Liver (tissue), 3 donors: Measurements from ENCODE around the gene BFAR.

ENCODE experiments used
- EGR1 ChIP-seq, 2 donors: IDR thresholded peaks; 2 replicates each; pipeline ENCODE4 v1.6.1; 2016 to 2018; ENCODE audit warnings: antibody characterized with exemption in 2 of 2, low read depth in 2 of 2
- FOXA1 ChIP-seq: IDR thresholded peaks from 2 replicates; pipeline ENCODE4 v1.6.1; 2016; ENCODE audit warnings: antibody characterized with exemption
- GABPA ChIP-seq, 2 donors: IDR thresholded peaks in 1 of 2; conservative IDR thresholded peaks in 1 of 2; 2 replicates each; pipeline ENCODE4 v1.6.1; 2016; ENCODE audit warnings: antibody characterized with exemption in 2 of 2, mild to moderate bottlenecking in 1 of 2, moderate library complexity in 1 of 2
- NR2F2 ChIP-seq: IDR thresholded peaks from 2 replicates; pipeline ENCODE4 v1.6.1; 2016; ENCODE audit warnings: antibody characterized with exemption
- RAD21 ChIP-seq, 2 donors: IDR thresholded peaks; 2 replicates each; pipeline ENCODE4 v1.6.1; 2016; ENCODE audit warnings: antibody characterized with exemption in 2 of 2, mild to moderate bottlenecking in 2 of 2
- TAF1 ChIP-seq: conservative IDR thresholded peaks from 2 replicates; pipeline ENCODE4 v1.6.1; 2016; ENCODE audit warnings: antibody characterized with exemption, mild to moderate bottlenecking
- YY1 ChIP-seq: IDR thresholded peaks from 2 replicates; pipeline ENCODE4 v1.6.1; 2016; ENCODE audit warnings: antibody characterized with exemption, mild to moderate bottlenecking
- TF ChIP-seq, protein P1 (sequence below): fragments of 150-350 bp; IDR thresholded peaks from 2 replicates; pipeline ENCODE4 v1.5.1; 2017; ENCODE audit warnings: improper control_type of control experiment, low read depth, low read length; ENCODE audit not compliant: missing input control
- TF ChIP-seq, protein P2 (sequence below): IDR thresholded peaks from 2 replicates; pipeline ENCODE4 v1.6.1; 2016; ENCODE audit warnings: antibody characterized with exemption
- donor health status: healthy.
- donor health status: healthy.

DNA sequence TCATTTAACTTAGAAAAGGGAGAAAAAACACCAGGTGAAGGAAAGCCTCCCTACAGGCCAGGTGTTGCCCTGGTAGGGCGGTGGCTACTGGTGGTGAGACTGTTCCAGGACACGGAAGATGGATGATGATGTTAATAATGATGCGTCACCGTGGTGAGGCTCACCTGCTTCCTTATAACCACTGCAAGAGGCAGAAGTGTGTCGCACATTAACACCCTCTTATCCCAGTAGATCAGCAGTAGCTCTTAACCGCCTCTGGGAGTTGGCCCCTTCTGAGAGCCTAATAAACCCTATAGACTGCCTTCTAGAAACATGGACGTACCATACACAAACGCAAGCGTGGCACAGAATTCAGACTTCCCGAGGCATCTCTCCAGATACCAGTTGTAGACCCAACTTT is 7.8 kb downstream of the BFAR start:
- TF ChIP-seq, protein P1, sequence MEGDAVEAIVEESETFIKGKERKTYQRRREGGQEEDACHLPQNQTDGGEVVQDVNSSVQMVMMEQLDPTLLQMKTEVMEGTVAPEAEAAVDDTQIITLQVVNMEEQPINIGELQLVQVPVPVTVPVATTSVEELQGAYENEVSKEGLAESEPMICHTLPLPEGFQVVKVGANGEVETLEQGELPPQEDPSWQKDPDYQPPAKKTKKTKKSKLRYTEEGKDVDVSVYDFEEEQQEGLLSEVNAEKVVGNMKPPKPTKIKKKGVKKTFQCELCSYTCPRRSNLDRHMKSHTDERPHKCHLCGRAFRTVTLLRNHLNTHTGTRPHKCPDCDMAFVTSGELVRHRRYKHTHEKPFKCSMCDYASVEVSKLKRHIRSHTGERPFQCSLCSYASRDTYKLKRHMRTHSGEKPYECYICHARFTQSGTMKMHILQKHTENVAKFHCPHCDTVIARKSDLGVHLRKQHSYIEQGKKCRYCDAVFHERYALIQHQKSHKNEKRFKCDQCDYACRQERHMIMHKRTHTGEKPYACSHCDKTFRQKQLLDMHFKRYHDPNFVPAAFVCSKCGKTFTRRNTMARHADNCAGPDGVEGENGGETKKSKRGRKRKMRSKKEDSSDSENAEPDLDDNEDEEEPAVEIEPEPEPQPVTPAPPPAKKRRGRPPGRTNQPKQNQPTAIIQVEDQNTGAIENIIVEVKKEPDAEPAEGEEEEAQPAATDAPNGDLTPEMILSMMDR, result no peak
- TF ChIP-seq FOXA1 (no peak), GABPA (IDR thresholded peaks at IDR 0.05 in 1 of 2, conservative IDR thresholded peaks at IDR 0.05 in 1 of 2) (no peak), TAF1 (no peak), RAD21 (IDR thresholded peaks at IDR 0.05) (no peak), EGR1 (IDR thresholded peaks at IDR 0.05; ENCODE audit: low read depth in 2 of 2) (no peak), YY1 (no peak), NR2F2 (no peak)
- TF ChIP-seq, protein P2, sequence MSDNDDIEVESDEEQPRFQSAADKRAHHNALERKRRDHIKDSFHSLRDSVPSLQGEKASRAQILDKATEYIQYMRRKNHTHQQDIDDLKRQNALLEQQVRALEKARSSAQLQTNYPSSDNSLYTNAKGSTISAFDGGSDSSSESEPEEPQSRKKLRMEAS, result no peak
